ENCODE measurements around the gene PPP1R3A.

PPP1R3A gene

DNA sequence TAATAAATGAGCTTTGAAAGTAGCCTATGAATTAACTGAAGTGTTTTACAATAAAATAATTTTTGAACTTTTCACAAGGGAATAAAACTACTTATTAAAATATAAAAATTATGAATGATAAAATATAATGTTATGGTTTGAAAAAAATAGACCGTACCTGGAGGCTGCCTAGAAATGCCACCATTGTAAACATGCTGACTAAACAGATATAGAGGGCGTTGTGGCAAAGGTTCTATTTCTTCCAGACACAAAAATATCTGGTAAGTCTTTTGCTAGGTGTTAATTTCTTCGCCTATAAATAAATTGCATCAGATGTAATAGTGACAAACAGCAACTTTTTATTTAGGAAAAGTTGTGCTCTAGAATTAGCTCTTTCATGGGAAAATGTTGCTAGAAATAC is 11.2 kb downstream of the PPP1R3A start:
- Histone ChIP-seq H3K9me3 (ENCODE audit: control insufficient read depth, insufficient read depth, low read depth, low read length) (no peaks in the 10 kb centered on the region), H3K36me3 (ENCODE audit: control insufficient read depth in 2 of 2, insufficient read depth in 1 of 2, low read length in 2 of 2) (no peaks in the 10 kb centered on the region), H3K4me1 (ENCODE audit: control insufficient read depth, insufficient read depth, low read length) (no peaks in the 10 kb centered on the region), H3K27ac (ENCODE audit: extremely low read depth, low read depth, low read length) (no peak overlapping the region), H3K4me3 (ENCODE audit: low read depth, low read length) (no peak overlapping the region)
- TF ChIP-seq KLF8 (tag by site-specific recombination; IDR thresholded peaks at IDR 0.05), result no peak
- TF ChIP-seq, protein P1, sequence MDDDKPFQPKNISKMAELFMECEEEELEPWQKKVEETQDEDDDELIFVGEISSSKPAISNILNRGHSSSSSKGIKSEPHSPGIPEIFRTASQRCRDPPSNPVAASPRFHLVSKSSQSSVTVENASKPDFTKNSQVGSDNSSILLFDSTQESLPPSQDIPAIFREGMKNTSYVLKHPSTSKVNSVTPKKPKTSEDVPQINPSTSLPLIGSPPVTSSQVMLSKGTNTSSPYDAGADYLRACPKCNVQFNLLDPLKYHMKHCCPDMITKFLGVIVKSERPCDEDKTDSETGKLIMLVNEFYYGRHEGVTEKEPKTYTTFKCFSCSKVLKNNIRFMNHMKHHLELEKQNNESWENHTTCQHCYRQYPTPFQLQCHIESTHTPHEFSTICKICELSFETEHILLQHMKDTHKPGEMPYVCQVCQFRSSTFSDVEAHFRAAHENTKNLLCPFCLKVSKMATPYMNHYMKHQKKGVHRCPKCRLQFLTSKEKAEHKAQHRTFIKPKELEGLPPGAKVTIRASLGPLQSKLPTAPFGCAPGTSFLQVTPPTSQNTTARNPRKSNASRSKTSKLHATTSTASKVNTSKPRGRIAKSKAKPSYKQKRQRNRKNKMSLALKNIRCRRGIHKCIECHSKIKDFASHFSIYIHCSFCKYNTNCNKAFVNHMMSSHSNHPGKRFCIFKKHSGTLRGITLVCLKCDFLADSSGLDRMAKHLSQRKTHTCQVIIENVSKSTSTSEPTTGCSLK (tag by site-specific recombination; IDR thresholded peaks at IDR 0.05), result no peak
- TF ChIP-seq, protein P2, sequence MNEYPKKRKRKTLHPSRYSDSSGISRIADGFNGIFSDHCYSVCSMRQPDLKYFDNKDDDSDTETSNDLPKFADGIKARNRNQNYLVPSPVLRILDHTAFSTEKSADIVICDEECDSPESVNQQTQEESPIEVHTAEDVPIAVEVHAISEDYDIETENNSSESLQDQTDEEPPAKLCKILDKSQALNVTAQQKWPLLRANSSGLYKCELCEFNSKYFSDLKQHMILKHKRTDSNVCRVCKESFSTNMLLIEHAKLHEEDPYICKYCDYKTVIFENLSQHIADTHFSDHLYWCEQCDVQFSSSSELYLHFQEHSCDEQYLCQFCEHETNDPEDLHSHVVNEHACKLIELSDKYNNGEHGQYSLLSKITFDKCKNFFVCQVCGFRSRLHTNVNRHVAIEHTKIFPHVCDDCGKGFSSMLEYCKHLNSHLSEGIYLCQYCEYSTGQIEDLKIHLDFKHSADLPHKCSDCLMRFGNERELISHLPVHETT (tag by site-specific recombination; IDR thresholded peaks at IDR 0.05), result no peak
- TF ChIP-seq ZFHX2 (tag by site-specific recombination; conservative IDR thresholded peaks at IDR 0.05), result no peak
- TF ChIP-seq ZNF354C (tag by site-specific recombination; IDR thresholded peaks at IDR 0.05; ENCODE audit: borderline replicate concordance, low read depth), result no peak
- TF ChIP-seq, protein P3, sequence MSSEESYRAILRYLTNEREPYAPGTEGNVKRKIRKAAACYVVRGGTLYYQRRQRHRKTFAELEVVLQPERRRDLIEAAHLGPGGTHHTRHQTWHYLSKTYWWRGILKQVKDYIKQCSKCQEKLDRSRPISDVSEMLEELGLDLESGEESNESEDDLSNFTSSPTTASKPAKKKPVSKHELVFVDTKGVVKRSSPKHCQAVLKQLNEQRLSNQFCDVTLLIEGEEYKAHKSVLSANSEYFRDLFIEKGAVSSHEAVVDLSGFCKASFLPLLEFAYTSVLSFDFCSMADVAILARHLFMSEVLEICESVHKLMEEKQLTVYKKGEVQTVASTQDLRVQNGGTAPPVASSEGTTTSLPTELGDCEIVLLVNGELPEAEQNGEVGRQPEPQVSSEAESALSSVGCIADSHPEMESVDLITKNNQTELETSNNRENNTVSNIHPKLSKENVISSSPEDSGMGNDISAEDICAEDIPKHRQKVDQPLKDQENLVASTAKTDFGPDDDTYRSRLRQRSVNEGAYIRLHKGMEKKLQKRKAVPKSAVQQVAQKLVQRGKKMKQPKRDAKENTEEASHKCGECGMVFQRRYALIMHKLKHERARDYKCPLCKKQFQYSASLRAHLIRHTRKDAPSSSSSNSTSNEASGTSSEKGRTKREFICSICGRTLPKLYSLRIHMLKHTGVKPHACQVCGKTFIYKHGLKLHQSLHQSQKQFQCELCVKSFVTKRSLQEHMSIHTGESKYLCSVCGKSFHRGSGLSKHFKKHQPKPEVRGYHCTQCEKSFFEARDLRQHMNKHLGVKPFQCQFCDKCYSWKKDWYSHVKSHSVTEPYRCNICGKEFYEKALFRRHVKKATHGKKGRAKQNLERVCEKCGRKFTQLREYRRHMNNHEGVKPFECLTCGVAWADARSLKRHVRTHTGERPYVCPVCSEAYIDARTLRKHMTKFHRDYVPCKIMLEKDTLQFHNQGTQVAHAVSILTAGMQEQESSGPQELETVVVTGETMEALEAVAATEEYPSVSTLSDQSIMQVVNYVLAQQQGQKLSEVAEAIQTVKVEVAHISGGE (tag by site-specific recombination; conservative IDR thresholded peaks at IDR 0.05; ENCODE audit: low read depth), result no peak
- TF ChIP-seq, protein P4, sequence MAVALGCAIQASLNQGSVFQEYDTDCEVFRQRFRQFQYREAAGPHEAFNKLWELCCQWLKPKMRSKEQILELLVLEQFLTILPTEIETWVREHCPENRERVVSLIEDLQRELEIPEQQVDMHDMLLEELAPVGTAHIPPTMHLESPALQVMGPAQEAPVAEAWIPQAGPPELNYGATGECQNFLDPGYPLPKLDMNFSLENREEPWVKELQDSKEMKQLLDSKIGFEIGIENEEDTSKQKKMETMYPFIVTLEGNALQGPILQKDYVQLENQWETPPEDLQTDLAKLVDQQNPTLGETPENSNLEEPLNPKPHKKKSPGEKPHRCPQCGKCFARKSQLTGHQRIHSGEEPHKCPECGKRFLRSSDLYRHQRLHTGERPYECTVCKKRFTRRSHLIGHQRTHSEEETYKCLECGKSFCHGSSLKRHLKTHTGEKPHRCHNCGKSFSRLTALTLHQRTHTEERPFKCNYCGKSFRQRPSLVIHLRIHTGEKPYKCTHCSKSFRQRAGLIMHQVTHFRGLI (tag by site-specific recombination; IDR thresholded peaks at IDR 0.05), result no peak
- TF ChIP-seq EGR2 (tag by site-specific recombination; IDR thresholded peaks at IDR 0.05; ENCODE audit: low read depth), result no peak
- POLR2A ChIA-PET, result no interaction called here
- CTCF ChIA-PET, result no interaction called here

DNA sequence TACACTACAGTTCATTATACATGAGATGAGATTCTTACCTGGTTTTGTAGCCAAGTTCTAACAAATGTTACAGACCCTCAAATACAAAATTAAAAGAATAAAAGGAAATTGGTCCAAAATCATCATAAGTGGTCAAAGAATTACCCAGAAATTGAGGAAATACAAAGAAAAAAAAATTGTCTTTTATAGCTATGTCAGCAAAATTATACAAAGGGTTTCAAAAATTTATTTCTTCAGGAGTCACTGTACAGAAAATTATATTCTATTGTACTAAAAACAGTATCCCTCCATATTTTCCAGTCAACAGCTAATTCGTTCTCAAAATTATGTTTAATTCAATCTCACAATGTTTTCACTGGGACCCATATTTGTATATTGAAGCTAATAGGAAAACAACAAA is 14.3 kb downstream of the PPP1R3A start:
- no peak for TF ChIP-seq ZNF776 (tag by site-specific recombination; IDR thresholded peaks at IDR 0.05; ENCODE audit: borderline replicate concordance)
- POLR2A ChIA-PET, result no interaction called here
- Histone ChIP-seq H3K36me3 (ENCODE audit: control insufficient read depth in 2 of 2, insufficient read depth in 1 of 2, low read length in 2 of 2) (no peaks in the 10 kb centered on the region), H3K4me1 (ENCODE audit: control insufficient read depth, insufficient read depth, low read length) (no peaks in the 10 kb centered on the region), H3K9me3 (ENCODE audit: control insufficient read depth, insufficient read depth, low read depth, low read length) (no peaks in the 10 kb centered on the region), H3K4me3 (ENCODE audit: low read depth, low read length) (no peak overlapping the region), H3K27ac (ENCODE audit: extremely low read depth, low read depth, low read length) (no peak overlapping the region)
- CTCF ChIA-PET, result interaction anchor here (0.7 kb wide), 1 partner anchor 50 kb away, joined by 3 read pairs; no protein-coding TSS in a partner anchor

GRCh38 chr7:113892818-113893217 is 26.0 kb downstream of the PPP1R3A start:
- POLR2A ChIA-PET, result no interaction called here
- Histone ChIP-seq H3K4me3 (ENCODE audit: low read depth, low read length) (no peak overlapping the region), H3K27ac (ENCODE audit: extremely low read depth, low read depth, low read length) (no peak overlapping the region), H3K4me1 (ENCODE audit: control insufficient read depth, insufficient read depth, low read length) (no peaks in the 10 kb centered on the region), H3K9me3 (ENCODE audit: control insufficient read depth, insufficient read depth, low read depth, low read length) (no peaks in the 10 kb centered on the region), H3K36me3 (ENCODE audit: control insufficient read depth in 2 of 2, insufficient read depth in 1 of 2, low read length in 2 of 2) (no peaks in the 10 kb centered on the region)
- CTCF ChIA-PET, result interaction anchor here (0.7 kb wide), 1 partner anchor 60 kb away, joined by 3 read pairs; no protein-coding TSS in a partner anchor
- no peak for TF ChIP-seq SCRT2 (tag by site-specific recombination; IDR thresholded peaks at IDR 0.05)
- TF ChIP-seq ZNF112 (tag by site-specific recombination; IDR thresholded peaks at IDR 0.05), result no peak
- TF ChIP-seq PRDM4 (tag by site-specific recombination; IDR thresholded peaks at IDR 0.05), result no peak
- no peak for TF ChIP-seq GLIS2 (tag by site-specific recombination; IDR thresholded peaks at IDR 0.05)
